GM21786 (cell line): ENCODE data around the gene SRF.
"Not testable (repeated sequence)": the region's sequence is repeated elsewhere in the genome, so short reads cannot be mapped to it uniquely, and the experiment has no call there.

ENCODE experiments used
- ATAC-seq: cut with Tn5 transposase; IDR thresholded peaks from one replicate; pipeline ENCODE4 v1.9.1; 2021; ENCODE audit not compliant: unreplicated experiment

SRF gene

DNA sequence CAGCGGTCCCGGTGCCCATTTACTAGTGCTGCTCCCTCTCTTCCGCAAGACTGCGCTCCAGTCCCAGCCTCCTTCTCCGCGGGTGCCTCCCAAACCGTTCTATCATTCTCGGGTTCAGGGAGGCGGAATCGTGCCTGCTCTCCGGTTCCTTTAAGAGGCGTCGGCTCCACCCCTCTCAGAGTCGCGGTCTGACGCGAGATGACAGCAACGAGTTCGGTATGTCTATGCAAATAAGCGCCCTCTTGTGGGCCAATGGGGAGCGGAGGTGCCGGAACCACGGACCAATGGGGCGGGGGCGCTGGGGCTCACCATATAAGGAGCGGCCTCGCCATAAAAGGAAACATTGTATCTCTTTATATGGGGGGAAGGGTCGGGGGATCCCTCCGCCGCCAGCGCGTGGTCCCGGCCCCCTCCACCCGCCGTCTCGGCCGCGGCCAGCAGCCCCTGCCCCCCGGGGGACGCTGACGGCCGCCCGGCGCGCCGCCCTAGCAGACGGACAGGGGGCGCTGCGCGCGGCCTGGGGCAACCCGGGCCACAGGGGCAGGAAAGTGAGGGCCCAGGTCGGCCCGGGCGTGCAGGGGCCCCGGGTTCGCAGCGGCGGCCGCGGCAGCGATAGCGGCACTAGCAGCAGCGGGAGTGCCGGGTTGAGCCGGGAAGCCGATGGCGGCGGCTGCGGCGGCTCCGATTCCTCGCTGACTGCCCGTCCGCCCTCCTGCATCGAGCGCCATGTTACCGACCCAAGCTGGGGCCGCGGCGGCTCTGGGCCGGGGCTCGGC, at the start of gene SRF:
Gene SRF, plus strand, starts transcription at position 339 of the 776 bp plus-strand sequence. Its CDS starts 388 bp downstream, at position 727.
- ATAC-seq, result peak; percentile 55

DNA sequence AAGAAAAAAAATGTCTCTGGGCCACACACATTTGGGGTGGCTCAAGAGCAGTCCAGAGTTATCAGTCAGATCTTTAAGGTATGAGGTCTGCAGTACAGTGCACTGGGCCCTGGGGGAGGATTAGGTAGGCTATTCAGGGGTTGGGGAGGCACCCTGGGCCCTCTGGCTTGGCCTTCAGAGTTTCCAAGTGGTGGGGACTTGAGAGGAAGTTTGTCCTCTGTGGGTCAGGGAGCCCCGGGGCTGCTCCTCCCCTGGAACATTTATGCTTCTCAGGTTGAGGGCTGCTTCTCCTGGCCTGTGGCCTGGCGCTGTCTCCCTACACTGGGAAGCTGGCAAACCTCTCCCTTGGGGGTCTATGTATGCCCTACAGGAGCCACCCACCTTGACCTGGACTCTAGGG, 48.9 kb upstream of the SRF start:
- no peak for ATAC-seq

DNA sequence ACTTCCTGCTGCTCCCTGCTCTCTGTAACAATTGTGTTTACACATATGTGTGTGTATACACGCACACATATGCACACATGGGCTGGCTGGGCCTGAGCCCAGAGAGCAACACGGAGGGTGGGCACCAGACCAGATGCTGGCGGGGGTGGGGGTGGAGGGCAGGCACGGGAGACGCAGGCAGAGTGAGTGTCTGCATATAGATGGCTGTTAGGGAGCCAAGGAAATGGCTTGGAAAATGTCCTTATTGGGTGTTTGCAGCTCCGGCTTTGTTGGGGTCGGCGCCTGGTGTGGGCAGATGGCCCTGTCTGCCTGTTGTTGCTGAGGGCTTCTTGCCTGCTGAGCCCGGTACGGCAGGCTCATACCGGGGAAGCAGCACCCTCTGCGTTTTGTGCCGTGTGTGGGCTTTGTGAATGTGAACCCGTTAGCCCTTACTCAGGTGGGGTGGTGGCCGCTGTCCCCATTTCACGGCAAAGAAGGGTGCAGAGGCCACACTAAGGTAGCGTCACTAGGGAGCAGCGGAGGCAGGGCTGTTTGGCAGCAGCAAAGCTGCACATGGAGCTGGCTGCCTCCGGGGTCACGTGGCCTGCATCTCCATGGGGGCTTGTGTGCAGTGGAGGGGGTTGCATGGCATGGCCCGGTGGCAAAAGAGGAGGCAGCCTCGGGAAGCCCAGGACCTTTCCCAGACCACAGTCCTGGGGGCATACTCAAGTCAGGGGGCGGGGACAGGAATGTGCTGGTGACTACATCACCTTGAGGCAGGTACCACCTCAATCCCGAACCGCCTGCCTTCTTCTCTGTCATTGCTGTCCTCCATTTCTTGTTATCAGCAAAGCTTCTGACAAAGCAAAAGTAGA, 47.4 kb upstream of the SRF start:
- ATAC-seq, result no peak

DNA sequence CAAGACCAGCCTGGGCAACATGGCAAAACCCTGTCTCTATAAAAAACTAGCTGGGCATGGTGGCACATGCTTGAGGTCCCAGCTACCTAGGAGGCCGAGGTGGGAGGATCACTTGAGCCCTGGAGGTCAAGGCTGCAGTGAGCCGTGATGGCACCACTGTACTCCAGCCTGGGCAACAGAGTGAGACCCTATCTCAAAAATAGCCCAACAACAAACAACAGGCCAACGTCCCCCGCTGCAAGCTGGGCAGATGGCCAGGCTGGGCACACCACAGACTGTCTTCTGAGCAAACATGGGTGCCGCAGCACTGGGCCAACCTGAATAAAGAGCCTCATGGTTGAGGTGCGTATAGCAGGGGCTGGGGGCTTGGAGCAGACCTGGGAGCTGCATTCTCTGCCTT, 46.6 kb upstream of the SRF start:
- ATAC-seq, result no peak

DNA sequence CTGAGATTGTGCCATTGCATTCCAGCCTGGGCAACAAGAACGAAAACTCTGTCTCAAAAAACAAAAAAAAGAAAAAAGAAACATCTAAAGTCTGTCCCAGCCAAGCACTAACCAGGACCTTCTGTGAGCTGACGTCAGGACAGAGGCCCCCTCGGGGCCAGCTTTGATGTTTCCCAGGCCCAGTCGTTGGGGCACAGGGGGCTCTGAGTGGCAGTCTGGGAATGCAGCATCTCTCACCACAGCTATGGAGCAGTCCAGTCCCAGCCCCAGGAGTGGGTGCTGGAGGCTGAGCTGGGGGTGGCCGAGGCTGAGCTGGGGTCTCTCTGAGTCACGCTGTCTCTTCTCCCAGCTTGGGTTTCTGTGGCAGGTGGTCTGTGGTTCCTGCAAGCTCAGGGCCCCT, 46.0 kb upstream of the SRF start:
- no peak for ATAC-seq

DNA sequence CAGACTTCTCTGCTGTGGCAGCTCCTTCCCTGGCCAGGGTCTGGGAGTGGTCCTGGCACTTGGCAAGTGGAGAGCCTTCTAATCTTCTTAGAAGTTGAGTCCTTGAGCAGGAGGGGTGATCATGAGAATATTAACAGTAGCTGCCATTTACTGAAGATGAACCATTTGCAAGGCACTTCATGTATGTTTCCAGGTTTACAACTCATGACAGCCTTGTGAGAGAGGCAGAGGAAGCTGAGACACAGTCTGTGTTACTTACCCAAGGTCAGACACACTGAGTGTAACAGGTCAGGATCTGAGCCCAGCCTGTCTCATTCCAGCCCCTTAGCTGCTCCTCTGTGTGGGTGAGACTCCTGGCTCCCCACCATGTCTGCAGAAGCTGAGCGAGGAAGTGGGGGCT, 45.5 kb upstream of the SRF start:
- ATAC-seq, result no peak

DNA sequence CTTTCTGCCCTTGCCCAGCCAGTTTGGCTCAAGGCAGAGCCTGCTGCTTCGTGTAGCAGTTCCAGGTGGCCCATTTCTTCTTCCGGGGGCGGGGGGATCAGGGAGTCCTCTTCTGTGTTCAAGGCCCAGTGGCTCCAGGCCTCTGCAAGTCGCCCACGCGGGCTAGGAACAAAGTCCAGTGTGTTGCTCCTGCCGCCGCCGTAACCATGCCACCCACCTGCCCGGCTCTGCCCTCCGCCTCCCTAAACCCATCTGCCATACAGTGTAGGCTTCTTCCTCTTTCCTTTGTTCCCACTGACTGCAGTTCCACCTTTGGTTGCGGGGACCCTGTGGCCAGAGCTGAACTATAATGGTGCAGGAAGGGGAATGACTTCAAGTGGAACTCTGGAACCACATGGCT, 43.9 kb upstream of the SRF start:
- no peak for ATAC-seq

DNA sequence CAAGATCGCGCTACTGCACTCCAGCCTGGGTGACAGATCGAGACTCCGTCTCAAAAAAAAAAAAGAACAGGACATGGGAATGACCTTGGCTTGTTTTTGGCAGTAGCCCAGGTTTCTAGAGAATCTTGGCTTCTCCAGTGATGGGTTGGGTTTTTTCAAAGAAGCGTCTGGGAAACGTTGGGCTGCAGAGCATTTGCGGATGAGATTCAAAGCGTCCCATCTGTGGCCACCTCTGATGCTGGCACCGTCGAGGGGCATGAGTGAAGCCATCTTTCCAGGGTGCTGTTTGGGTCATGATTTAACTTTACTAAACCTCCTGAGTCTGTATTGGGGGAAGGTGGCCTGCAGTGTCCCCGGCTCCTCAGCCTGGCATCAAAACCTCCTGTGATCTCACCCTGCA, 43.2 kb upstream of the SRF start:
- no peak for ATAC-seq

DNA sequence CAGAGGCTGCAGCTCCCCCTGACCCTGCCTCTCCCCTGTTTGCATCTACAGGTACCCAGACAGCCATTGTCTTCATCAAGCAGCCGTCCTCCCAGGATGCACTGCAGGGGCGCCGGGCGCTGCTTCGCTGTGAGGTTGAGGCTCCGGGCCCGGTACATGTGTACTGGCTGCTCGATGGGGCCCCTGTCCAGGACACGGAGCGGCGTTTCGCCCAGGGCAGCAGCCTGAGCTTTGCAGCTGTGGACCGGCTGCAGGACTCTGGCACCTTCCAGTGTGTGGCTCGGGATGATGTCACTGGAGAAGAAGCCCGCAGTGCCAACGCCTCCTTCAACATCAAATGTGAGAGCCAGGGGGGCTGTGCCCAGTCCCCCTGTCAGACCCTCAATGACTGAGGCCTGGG, 42.1 kb upstream of the SRF start:
- ATAC-seq, result no peak

DNA sequence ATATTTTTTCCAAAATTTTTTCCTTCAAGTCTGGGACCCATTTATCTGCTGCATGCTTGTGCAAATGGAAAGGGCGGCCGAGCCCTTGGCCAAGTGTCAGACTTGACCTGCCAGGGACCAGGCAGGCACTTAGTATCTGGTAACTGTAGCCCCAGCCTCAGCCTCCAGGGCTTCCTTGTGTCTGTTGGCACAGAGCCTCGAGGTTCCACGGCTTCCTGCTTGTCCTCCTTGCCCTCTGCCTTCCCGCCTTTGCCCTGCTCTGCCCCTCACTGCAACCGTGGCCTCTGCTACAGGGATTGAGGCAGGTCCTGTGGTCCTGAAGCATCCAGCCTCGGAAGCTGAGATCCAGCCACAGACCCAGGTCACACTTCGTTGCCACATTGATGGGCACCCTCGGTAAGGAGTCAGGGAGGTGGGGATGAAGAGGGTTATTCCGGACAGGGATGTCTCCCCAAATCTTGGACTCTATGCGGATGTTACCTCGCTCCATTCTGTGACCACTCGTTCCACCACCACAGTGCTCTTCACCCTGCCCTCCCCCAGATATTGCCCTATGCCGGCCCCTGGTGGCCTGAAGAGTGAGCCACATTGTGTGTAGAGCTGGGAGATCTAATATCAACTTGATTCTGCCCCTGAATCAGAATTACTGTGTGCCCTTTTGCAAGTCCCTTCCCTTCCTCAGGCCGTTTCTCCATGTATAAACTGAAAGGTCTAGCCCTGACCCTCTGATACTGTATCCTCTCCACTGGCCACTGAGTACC, 41.5 kb upstream of the SRF start:
- no peak for ATAC-seq

DNA sequence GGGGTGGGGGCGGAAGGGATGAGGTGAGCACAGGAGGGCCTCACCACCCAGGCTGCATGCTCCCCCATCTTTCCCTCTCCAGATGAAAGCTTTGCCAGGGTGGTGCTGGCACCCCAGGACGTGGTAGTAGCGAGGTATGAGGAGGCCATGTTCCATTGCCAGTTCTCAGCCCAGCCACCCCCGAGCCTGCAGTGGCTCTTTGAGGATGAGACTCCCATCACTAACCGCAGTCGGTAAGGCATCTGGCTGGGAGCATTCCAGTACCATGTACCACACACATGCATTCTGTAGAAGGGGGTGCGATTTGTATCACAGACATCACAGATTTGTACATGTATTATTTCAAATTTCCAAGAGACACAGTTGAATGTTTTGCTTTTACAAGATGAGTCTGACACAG, 40.6 kb upstream of the SRF start:
- ATAC-seq, result no peak

DNA sequence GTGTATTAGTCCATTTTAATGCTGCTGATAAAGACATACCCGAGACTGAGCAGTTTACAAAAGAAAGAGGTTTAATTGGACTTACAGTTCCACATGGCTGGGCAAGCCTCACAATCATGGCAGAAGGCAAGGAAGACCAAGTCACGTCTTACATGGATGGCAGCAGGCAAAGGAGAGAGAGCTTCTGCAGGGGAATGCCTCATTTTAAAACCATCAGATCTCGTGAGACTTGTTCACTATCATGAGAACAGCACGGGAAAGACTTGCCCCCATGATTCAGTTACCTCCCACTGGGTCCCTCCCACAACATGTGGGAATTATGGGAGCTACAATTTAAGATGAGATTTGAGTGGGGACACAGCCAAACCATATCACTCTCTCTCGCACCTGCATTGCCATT, 39.7 kb upstream of the SRF start:
- not testable (repeated sequence) for ATAC-seq

DNA sequence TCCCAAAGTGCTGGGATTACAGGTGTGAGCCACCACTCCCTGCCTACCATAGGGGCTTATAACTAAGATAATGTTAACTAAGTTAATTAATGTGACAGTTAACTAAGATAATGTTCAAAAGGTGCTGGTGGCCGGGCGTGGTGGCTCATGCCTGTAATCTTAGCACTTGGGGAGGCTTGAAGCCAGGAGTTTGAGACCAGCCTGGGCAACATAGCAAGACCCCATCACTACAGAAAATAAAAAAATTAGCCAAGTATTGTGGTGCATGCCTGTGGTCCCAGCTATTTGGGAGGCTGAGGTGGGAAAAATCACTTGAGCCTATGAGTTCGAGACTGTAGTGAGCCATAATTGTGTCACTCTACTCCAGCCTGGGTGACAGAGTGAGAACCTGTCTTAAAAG, 32.8 kb upstream of the SRF start:
- no peak for ATAC-seq

DNA sequence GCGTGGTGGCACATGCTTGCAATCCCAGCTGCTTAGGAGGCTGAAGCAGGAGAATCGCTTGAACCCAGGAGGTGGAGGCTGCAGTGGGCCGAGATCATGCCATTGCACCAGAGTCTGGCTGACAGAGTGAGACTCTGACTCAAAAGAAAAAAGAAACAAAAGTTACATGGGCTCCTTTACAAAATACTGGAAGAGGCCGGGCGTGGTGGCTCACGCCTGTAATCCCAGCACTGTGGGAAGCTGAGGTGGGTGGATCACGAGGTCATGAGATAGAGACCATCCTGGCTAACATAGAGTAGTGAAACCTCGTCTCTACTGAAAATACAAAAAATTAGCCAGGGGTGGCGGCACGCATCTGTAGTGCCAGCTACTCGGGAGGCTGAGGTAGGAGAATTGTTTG, 31.1 kb upstream of the SRF start:
- ATAC-seq, result not testable (repeated sequence)

DNA sequence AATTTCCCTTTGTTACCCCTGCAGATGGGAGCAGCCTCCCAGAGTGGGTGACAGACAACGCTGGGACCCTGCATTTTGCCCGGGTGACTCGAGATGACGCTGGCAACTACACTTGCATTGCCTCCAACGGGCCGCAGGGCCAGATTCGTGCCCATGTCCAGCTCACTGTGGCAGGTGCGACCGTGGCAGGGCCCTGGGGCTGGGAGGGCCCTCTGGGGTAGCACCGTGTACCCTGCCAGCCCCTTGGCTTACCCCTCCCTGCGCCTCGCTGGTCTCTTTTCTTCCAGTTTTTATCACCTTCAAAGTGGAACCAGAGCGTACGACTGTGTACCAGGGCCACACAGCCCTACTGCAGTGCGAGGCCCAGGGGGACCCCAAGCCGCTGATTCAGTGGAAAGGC, 29.4 kb upstream of the SRF start:
- no peak for ATAC-seq

DNA sequence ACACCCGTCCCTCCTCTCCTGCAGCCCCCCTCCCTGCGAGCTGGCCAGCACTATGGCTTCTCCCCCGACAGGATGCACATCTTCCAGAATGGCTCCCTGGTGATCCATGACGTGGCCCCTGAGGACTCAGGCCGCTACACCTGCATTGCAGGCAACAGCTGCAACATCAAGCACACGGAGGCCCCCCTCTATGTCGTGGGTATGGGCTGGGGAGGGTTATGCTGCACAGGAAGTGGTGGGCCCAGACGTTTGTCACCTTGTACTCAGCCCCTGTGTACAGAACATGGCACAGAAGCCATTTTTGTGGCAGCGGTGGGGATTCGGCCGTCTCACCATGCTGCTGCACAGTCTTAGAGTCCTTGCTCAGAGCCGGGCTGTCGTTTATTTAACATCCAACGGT, 29.0 kb upstream of the SRF start:
- no peak for ATAC-seq

DNA sequence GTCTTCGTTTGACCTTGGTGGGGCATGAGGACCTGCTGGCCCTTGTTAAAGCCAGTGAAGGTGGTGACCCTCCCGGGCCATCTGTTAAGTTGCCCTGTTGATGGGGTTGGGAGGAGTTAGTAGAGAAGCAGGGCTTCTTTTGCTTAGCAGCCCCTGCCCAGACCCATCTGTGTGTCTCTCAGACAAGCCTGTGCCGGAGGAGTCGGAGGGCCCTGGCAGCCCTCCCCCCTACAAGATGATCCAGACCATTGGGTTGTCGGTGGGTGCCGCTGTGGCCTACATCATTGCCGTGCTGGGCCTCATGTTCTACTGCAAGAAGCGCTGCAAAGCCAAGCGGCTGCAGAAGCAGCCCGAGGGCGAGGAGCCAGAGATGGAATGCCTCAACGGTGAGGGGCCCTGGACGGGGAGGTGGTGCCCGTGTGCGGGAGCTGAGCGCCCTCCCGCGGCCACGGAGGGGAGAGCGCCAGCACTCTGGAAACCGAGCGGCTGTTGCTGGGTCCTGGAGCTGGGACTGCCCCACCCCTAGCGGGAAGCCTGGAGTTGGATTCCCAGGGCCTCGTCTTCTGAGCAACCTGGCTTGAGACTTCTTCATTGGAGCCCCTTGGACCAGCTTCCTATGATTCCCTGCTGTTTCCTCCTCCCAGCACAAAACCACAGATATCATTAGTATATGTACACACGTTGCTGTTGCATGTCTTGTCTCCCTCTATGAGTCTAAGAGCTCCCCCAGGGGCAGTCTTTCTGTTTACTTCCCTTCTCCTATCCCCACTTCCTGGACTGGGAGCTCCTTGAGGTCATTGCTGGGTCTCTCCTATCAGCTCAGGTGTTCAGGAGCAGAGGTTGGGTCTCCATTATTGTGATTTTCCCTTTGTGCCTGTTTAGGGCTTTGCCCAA, 27.6 kb upstream of the SRF start:
- no peak for ATAC-seq

DNA sequence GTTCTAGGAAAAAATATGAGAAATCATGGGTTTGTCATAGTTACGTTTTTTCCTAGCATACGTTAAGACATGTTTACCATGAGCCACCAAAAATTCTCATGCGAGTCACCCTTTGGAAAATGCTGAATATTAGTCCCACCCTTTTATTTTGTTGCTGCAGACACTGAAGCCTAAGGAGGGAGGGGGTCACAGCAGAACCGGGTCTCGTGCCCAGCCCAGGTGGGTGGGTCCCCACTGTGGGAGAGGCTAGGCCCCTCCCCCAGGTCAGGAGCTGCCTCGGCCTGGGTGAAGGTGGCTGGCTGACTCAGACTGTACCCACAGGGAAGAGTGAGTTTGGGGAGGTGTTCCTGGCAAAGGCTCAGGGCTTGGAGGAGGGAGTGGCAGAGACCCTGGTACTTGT, 26.2 kb upstream of the SRF start:
- no peak for ATAC-seq

DNA sequence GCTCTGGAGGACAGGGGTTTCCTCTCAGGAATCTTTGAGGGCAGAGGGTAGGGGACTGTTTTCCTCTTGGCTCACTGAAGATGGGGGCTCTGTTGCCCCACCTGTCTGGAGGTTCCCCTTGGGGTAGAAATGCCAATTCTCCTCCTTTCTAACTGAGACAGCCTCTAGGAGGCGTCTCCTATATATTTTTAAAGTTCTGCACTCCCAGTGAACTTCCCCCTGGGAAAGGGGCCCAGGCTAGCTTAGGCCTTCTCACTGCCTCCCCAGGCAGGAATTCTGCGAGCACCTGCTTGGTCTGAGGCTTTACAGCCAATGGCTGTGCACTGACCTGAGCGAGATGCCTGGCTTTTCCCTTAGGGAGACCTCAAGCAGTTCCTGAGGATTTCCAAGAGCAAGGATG, 24.8 kb upstream of the SRF start:
- no peak for ATAC-seq
